ENCODE data around the gene PLA2G2F.
"Not testable (repeated sequence)": the region's sequence is repeated elsewhere in the genome, so short reads cannot be mapped to it uniquely, and the experiment has no call there.

The PLA2G2F gene

DNA sequence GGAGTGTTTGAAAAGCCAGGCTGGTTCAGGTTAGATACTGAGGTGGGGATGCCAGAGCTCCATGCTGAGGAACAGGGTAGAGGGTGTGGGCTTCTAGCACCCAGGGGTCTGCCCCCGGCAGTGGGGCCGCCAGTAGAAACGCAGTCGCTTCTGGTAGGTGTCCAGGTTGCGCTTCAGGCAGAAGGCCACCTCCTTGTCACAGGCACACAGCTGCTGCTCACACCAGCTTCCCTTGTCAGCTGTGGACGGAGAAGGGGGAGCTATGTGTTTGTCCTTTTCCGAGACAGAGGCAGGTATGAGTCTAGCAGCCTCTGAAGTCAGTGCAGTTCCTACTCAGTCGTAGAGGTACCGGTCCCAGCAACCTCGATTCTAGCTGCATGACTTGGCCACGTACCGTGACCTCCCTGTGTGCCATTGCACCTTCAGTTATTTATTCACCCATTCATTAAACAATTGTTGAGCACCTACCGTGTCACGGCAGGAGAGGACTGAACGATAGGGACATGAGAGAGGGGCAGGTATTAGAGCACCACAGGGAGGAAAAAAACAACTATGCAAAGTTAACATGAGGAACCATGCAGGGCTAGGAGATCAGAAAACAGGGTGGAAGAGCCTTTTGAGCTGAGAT is 25.0 kb upstream of the PLA2G2F start:
- no peak for DNase-seq (ENCODE audit: low read depth)

GRCh38 chr1:20115479-20115878 is 23.6 kb upstream of the PLA2G2F start:
- no peak for DNase-seq (ENCODE audit: low read depth)

DNA sequence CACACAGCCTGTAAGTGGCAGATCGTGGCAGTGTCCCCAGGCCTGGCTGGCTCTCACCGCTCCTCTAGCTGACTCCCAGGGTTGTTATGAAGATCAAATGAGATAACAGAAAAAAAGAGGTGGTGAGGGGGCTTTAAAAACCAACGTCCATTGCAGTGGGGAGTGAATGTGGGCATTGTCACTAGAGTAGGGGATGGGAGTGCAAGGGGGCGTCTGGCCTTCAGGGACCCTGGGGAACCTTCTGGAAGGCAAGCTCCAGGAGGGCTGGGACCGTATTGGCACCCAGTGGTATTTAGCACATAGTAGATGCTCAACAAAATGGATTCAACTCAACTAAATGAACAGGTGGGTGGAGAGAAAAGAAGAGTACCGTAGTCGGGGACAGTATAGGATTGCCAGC is 23.2 kb upstream of the PLA2G2F start:
- no peak for DNase-seq (ENCODE audit: low read depth)

- no peak for DNase-seq (ENCODE audit: low read depth)
These were observed 21.9 kb upstream of the PLA2G2F start for GRCh38 chr1:20117236-20117635.

DNA sequence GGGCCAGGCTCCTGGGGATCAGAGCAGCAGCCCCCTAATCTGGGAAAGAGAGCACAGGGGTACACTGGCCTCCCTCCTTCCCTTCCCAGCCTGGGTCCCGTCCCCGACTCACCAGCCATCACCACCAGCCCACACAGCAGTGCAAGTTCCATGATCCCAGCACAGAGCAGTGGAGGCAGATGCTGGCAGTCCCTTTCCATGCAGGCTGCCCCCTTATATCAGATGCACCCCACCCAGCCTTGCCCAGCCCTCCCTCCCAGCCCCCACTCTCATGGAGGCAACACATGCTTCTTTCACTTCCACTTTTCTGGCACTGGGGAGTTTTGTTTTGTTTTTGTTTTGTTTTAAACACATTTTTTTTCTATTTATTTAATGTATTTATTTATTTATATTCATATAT is 19.8 kb upstream of the PLA2G2F start, which contains the start of gene PLA2G2D:
Gene PLA2G2D, minus strand, starts transcription at position 190 of the 400 bp plus-strand sequence. Its CDS starts 38 bp downstream, at position 152.
- no peak for DNase-seq (ENCODE audit: low read depth)

DNA sequence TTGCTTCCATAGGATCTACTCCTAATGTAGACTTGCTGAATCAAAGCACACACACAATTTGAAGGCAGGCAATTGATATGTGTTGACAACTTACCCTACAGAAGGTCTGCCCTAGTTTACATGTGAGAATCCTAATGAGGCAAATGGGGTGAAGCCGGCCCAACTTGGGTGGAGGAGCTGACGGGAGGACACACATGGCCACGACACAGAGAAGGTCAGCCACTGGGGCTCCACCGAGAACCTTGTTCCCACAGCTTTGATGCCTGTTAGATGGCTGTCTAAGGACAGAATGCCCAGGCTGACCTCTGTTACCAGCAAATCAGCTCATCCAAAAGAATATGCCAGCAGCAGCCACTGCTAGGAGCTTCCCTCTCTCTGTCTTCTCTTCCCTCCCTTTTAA is 18.3 kb upstream of the PLA2G2F start:
- no peak for DNase-seq (ENCODE audit: low read depth)

DNA sequence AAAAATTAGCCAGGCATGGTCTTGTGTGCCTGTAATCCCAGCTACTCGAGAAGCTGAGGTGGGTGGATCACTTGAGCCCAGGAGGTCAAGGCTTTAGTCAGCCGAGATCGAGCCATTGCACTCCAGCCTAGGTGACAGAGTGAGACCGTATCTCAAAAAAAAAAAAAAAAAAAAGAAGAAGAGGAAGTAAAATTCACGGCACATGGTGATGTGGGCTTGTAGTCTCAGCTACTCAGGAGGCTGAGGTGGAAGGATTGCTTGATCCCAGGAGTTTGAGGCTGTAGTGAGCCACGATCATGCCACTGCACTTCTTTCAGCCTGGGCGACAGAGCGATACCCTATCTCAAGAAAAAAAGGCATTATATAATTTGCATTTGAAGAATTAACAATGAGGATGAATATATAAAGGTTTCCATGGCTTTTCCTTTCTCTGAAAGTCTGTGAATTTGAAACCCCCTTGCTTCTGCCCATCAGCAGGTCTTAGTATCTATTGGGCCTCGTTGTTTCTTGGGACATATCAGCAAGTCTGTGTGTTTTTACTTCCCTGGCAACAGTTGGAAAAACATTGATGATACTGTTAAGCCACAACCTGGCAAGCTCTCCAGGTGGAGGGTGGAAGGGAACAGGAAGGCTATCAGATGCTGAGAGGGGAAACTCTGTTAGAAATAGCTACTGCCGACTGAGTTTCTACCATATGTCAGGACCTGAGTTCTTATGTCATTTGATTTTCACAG is 15.2 kb upstream of the PLA2G2F start:
- no peak for DNase-seq (ENCODE audit: low read depth)

DNA sequence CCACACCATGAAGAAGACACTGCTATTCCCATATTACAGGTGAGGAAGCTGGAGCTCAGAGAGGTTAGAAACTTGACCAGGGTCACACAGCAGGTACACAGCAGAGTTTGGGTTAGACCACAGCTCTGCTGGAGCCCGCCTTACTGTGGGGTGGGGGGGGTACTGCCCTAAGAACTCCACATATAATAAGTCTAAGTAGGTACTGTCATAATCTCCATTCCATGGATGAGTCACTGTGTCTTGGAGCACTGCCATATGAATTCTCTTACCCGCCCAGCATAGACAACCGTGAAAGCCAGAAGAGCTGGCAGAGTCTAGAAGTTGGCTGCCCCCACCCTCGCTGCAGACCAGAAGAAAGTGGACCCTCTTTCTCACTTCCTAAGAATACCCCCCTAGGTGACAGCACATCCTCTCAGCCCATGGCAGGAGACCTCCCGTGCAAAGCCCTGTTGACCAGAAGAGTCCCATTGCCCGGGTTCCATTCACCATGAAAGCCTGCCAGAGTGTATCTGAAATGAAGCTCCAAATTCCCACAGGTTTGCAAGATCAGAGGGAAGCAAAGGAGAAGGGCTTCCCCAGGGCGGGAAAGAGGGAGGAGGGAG is 14.6 kb upstream of the PLA2G2F start:
- no peak for DNase-seq (ENCODE audit: low read depth)

DNA sequence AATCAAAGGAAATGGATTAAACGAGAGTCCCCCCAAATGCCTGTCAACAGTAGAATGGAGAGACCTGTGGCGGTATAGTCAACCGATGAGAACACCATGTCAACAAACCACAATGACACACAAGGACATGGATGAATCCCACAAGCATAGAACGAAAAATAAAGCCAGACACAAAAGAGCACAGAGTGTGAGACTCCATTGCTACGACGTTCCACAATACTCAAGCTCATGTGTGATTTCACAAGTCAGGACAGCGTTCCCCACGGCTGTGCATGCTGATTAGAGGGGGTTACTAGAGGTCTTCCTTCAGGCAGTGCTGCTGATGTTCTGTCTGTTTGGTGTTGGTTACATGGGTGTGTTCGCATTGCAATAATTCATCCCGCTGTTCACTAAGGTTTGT is 14.0 kb upstream of the PLA2G2F start:
- DNase-seq (ENCODE audit: low read depth) = no peak

GRCh38 chr1:20126041-20126805 is 12.9 kb upstream of the PLA2G2F start:
- no peak for DNase-seq (ENCODE audit: low read depth)

- DNase-seq (ENCODE audit: low read depth) = no peak
These were observed 12.2 kb upstream of the PLA2G2F start for GRCh38 chr1:20126806-20127440.

GRCh38 chr1:20130518-20130917 is 8.6 kb upstream of the PLA2G2F start:
- not testable (repeated sequence) for DNase-seq (ENCODE audit: low read depth)

GRCh38 chr1:20134995-20135394 is 4.1 kb upstream of the PLA2G2F start:
- DNase-seq (ENCODE audit: low read depth) = no peak

DNA sequence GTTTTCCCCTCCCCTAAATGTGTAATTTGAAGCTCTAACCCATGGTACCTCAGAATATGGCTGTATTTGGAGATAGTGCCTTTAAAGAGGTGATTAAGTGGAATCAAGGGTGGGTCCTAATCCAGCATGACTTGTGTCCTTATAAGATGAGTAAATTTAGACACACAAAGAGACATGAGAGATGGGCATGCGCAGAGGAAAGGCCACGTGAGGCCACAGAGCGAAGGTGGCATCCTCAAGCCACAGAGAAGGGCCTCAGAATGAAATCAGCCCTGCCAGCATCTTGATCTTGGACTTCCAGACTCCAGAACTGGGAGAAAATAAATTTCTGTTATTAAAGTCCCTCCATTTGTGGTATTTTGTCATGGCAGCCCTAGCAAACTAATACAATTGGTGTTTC is 2.9 kb upstream of the PLA2G2F start:
- DNase-seq (ENCODE audit: low read depth) = no peak

DNA sequence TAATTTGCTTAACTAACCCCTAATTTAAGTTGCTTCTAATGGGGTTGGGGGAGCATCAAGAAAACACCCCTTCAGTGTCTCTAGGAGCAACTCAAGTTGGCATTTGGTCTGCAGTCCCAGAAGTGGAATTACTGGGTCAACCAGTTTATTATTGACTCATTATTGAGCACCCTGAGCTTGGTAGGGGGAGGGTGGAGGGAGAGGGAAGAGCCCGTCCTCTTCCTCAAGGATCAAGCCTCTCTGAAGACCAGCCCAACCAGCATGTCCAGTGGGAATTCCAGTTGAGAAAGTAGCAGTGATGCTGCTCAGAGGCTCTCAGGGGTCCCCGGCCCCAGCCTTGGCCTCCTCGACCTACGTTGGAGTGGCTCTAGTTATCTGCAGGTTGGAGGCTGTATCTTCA is 2.1 kb upstream of the PLA2G2F start:
- no peak for DNase-seq (ENCODE audit: low read depth)

GRCh38 chr1:20137604-20138003 is 1.5 kb upstream of the PLA2G2F start:
- no peak for DNase-seq (ENCODE audit: low read depth)

GRCh38 chr1:20138346-20138745 is 777 bp upstream of the PLA2G2F start:
- DNase-seq (ENCODE audit: low read depth) = no peak

GRCh38 chr1:20139776-20140612 is 871 bp downstream of the PLA2G2F start:
- DNase-seq (ENCODE audit: low read depth) = no peak

DNA sequence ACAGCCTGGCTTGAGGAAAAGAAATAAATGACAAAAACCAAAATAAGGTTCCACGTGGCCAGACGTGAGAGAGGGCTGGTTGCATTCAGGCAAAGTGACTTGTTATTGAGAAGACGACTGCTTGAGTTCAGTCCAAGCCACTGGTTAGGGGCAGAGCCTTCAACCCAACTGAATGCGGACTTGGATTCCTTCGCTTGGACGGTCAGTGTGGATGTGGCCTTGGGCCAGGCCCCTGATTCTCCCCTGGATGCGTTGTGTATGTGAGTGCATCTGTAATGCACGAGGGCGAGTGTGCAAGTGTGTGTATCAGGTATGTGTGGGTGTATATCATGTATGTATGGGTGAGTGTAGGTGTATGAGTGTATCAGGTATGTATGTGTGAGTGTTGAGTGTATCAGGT is 1.9 kb downstream of the PLA2G2F start:
- DNase-seq (ENCODE audit: low read depth) = no peak

- DNase-seq (ENCODE audit: low read depth) = no peak
These were observed 2.3 kb downstream of the PLA2G2F start for GRCh38 chr1:20141466-20141865.

DNA sequence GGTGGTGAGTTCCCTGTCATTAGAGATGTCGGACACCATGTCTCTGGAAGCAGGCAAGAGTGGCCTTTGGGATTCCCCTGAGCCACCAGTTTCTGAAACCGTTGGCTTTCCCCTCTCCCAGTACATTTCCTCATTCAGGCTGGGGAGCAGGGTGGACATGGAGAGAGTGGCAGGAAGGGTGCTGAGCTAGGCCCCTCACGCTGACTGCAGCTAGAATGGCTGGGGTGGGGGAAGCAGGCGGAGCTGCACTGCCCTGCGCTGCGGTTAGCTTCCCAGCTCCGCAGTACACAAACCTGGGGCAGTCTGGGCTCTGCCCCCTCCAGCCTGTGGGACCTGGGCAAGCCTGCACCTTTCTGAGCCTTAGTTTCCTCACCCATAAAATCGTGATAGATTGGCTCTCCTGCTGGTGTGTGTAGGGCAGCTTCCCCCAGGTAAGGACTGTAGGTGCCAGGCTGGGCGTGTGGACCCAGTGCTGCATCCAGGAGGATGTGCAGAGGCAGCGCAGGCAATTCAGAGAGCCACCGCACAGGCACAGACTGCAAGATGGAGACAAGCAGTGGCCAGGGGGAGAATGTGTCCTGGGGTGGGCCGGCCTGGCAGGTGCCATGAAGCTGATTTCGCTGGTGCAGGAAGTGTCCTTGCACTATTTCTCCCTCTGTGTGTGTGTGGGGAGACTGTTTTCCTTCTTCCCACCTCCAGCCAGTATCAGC is 3.0 kb downstream of the PLA2G2F start:
- DNase-seq (ENCODE audit: low read depth) = no peak

Data from stimulated activated CD4-positive, alpha-beta T cell treated with anti-CD3 and anti-CD28 coated beads, Interleukin-2, amount 100 ng/mL, for 4 hours (primary cell).